ENCODE results near the gene AGMO.

The AGMO gene

DNA sequence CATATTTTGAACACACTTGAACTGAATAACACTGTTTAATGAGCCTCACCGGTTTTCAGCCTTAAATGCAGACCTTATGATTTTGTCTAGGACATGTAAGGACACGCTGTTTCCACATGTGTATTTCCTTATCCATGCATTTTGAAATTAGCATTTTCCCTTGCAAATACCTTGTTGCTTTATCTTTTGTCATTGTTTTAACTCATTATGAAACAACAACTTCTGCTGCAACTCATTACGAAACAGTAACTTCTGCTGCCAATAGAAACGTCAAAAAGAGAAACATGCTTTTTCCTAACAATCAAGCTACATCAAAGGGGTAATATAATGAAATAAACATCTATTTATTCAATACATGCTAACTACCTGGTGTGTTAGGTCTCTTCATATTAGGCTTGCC, 322.0 kb downstream of the AGMO start:
- TF ChIP-seq, protein P1, sequence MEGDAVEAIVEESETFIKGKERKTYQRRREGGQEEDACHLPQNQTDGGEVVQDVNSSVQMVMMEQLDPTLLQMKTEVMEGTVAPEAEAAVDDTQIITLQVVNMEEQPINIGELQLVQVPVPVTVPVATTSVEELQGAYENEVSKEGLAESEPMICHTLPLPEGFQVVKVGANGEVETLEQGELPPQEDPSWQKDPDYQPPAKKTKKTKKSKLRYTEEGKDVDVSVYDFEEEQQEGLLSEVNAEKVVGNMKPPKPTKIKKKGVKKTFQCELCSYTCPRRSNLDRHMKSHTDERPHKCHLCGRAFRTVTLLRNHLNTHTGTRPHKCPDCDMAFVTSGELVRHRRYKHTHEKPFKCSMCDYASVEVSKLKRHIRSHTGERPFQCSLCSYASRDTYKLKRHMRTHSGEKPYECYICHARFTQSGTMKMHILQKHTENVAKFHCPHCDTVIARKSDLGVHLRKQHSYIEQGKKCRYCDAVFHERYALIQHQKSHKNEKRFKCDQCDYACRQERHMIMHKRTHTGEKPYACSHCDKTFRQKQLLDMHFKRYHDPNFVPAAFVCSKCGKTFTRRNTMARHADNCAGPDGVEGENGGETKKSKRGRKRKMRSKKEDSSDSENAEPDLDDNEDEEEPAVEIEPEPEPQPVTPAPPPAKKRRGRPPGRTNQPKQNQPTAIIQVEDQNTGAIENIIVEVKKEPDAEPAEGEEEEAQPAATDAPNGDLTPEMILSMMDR (IDR thresholded peaks at IDR 0.05; ENCODE audit: low read length), result no peak
- TF ChIP-seq EZH2 (optimal IDR thresholded peaks at IDR 0.05; ENCODE audit: low read depth, low read length) (no peak), EZH2phosphoT487 (IDR thresholded peaks at IDR 0.05; ENCODE audit: low read length) (no peak)
- no peak overlapping the region for H3K4me2 ChIP-seq (ENCODE audit: low read depth, low read length)
- H2AFZ ChIP-seq (ENCODE audit: low read length), result no peak overlapping the region

DNA sequence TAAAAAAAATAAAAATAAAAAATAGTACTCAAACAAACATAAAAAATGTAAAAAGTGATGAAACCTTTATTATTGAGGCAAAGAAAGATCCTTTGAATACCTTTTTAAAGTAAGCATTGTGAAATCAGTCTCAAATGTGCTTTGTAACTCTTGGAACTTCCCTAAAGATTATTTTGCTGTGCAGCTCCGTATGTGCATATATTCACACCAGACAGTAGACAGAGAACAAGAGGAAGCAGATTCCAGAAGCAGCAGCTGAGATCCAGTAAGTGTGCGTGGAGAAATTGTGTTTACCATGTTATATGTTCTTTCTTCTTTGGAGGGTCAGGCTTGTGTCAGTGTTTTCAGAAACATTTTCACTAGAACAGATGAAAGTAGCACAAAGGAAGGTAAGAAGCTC, 324.9 kb downstream of the AGMO start:
- no peaks in the 10 kb centered on the region for H3K9me3 ChIP-seq (replicated peaks; ENCODE audit: insufficient read depth, low read length)
- no peak for DNase-seq
- H3K9ac ChIP-seq (ENCODE audit: low read length), result no peak overlapping the region
- H3F3A ChIP-seq (ENCODE audit: insufficient read depth, low read length), result no peaks in the 10 kb centered on the region
- H2AFZ ChIP-seq (ENCODE audit: low read length), result no peak overlapping the region
- no peaks in the 10 kb centered on the region for H3K36me3 ChIP-seq (replicated peaks; ENCODE audit: insufficient read depth, low read length)
- no peaks in the 10 kb centered on the region for H3K79me2 ChIP-seq (ENCODE audit: low read length)
- no peaks in the 10 kb centered on the region for H3K9me2 ChIP-seq (replicated peaks; ENCODE audit: insufficient read depth, low read length)
- no peak overlapping the region for H3K4me3 ChIP-seq (ENCODE audit: low read length)
- TF ChIP-seq, protein P1 (IDR thresholded peaks at IDR 0.05; ENCODE audit: low read length), result no peak
- TF ChIP-seq EZH2 (optimal IDR thresholded peaks at IDR 0.05; ENCODE audit: low read depth, low read length) (no peak), EZH2phosphoT487 (IDR thresholded peaks at IDR 0.05; ENCODE audit: low read length) (no peak)
- no peaks in the 10 kb centered on the region for H3K4me1 ChIP-seq (ENCODE audit: low read length)
- no peak overlapping the region for H3K27ac ChIP-seq (ENCODE audit: low read length)
- no peaks in the 10 kb centered on the region for H3K27me3 ChIP-seq (replicated peaks; ENCODE audit: insufficient read depth, low read length)
- H4K20me1 ChIP-seq (ENCODE audit: insufficient read depth, low read length), result no peaks in the 10 kb centered on the region
- H3K4me2 ChIP-seq (ENCODE audit: low read depth, low read length), result no peak overlapping the region

More for the DNA sequence above, 322.0 kb downstream of the AGMO start:
- Histone ChIP-seq H3K36me3 (replicated peaks; ENCODE audit: insufficient read depth, low read length) (no peaks in the 10 kb centered on the region), H3K27ac (ENCODE audit: low read length) (no peak overlapping the region), H3K4me1 (ENCODE audit: low read length) (no peaks in the 10 kb centered on the region), H3K79me2 (ENCODE audit: low read length) (no peaks in the 10 kb centered on the region), H3K4me3 (ENCODE audit: low read length) (no peak overlapping the region), H3K9ac (ENCODE audit: low read length) (no peak overlapping the region), H3K9me2 (replicated peaks; ENCODE audit: insufficient read depth, low read length) (no peaks in the 10 kb centered on the region), H3F3A (ENCODE audit: insufficient read depth, low read length) (no peaks in the 10 kb centered on the region), H4K20me1 (ENCODE audit: insufficient read depth, low read length) (no peaks in the 10 kb centered on the region), H3K9me3 (replicated peaks; ENCODE audit: insufficient read depth, low read length) (no peaks in the 10 kb centered on the region), H3K27me3 (replicated peaks; ENCODE audit: insufficient read depth, low read length) (no peaks in the 10 kb centered on the region)
- no peak for DNase-seq

DNA sequence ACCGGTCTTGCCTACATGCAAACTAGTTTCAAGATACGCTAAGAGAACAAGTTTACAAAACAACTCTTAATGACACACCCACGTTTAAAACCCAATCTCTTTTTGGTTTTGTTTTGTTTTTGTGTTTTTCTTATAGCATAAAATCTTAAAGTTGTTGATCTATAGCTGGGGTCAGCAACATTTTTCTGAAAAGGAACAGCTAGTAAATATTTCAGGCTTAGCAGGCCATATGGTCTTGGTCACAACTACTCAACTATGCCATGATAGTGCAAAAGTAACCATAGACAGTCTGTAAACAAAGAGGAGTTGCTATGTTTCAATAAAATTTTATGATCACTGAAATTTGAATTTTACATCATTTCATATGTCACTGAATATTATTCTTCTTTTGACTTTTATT, 327.4 kb downstream of the AGMO start:
- no peaks in the 10 kb centered on the region for H3K27me3 ChIP-seq (replicated peaks; ENCODE audit: insufficient read depth, low read length)
- no peak overlapping the region for H2AFZ ChIP-seq (ENCODE audit: low read length)
- TF ChIP-seq, protein P1 (IDR thresholded peaks at IDR 0.05; ENCODE audit: low read length), result no peak
- H3K27ac ChIP-seq (ENCODE audit: low read length), result no peak overlapping the region
- H3F3A ChIP-seq (ENCODE audit: insufficient read depth, low read length), result no peaks in the 10 kb centered on the region
- H3K4me1 ChIP-seq (ENCODE audit: low read length), result no peaks in the 10 kb centered on the region
- no peak overlapping the region for H3K9ac ChIP-seq (ENCODE audit: low read length)
- H3K4me2 ChIP-seq (ENCODE audit: low read depth, low read length), result no peak overlapping the region
- H4K20me1 ChIP-seq (ENCODE audit: insufficient read depth, low read length), result no peaks in the 10 kb centered on the region
- H3K9me3 ChIP-seq (replicated peaks; ENCODE audit: insufficient read depth, low read length), result no peaks in the 10 kb centered on the region
- no peak for DNase-seq
- no peak overlapping the region for H3K4me3 ChIP-seq (ENCODE audit: low read length)
- H3K9me2 ChIP-seq (replicated peaks; ENCODE audit: insufficient read depth, low read length), result no peaks in the 10 kb centered on the region
- H3K36me3 ChIP-seq (replicated peaks; ENCODE audit: insufficient read depth, low read length), result no peaks in the 10 kb centered on the region
- H3K79me2 ChIP-seq (ENCODE audit: low read length), result no peaks in the 10 kb centered on the region
